Measurements from ENCODE around the gene POU4F2.
"Not testable (repeated sequence)": the region's sequence is repeated elsewhere in the genome, so short reads cannot be mapped to it uniquely, and the experiment has no call there.

POU4F2 gene

DNA sequence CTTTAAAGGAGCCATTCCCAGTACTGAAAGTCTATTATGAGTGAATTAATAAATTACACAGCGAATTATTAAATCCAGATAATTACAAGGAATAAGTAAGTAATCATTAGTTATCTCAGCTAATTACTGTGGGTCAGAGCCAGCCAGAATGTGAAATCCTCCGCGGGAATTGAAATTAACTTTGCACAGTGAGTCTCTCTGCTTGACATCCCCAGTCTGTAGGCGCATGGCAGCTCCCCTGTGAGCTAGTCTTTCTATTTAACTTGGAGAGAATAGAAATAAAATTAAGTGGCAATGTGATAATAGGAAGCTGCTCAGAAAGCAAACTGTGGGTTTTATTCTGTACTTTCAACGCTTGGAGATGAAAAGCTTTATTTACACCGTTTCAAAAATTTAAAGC, 7.2 kb downstream of the POU4F2 start:
- in situ Hi-C loops (cut with MboI; ENCODE audit: low sequenced_read_pairs), result no loop called here
- no peak for DNase-seq (ENCODE audit: low spot score in 2 of 2)
- peaks cover 10% of the 10 kb centered on the region for H3K27me3 ChIP-seq (ENCODE audit: low read depth)

DNA sequence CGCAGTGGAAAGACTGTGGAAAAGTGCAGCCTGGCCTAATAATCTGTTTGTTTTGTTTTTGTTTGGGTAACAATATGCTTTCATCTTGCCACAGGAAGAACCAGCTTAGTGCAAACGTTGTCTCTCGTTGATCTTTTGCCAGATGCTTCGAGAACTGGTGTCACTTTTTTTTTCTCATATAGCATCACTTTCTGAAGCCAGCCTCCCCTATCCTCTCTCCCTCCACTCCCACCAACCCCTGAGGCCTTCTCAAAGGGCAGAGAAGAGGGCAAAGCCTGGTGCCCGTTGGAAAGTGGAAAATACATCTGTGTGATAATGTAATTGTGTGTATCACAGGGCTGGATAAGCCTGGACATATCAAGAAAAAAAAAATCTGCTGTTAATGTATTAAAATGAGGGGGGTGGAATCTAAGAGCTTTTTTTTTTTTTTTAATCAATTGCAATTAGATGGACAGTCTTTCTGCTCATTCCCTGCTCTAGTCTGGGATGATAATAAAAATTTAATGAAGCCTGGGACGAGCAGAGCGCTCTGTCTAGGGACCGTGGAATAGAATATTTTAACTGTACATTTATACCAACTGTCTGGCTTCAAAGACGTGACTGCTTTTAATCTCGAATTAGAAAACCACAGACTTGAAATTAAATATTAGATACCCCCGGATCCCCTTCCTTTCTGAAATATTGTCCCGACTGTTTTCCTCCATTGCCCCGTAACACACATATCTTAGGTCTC, 8.1 kb downstream of the POU4F2 start:
- Histone ChIP-seq H3K4me1 (no peaks in the 10 kb centered on the region), H3K36me3 (replicated peaks) (no peaks in the 10 kb centered on the region), H3K4me3 (no peak overlapping the region), H3K27me3 (ENCODE audit: low read depth) (peaks cover 13% of the 10 kb centered on the region), H3K9me3 (no peaks in the 10 kb centered on the region)
- DNase-seq (ENCODE audit: low spot score in 2 of 2), result no peak
- in situ Hi-C loops (cut with MboI; ENCODE audit: low sequenced_read_pairs), result no loop called here

More for the DNA sequence above, 7.2 kb downstream of the POU4F2 start:
- H3K4me1 ChIP-seq, result no peaks in the 10 kb centered on the region
- H3K4me3 ChIP-seq, result no peak overlapping the region
- no peaks in the 10 kb centered on the region for H3K9me3 ChIP-seq
- no peaks in the 10 kb centered on the region for H3K36me3 ChIP-seq (replicated peaks)

DNA sequence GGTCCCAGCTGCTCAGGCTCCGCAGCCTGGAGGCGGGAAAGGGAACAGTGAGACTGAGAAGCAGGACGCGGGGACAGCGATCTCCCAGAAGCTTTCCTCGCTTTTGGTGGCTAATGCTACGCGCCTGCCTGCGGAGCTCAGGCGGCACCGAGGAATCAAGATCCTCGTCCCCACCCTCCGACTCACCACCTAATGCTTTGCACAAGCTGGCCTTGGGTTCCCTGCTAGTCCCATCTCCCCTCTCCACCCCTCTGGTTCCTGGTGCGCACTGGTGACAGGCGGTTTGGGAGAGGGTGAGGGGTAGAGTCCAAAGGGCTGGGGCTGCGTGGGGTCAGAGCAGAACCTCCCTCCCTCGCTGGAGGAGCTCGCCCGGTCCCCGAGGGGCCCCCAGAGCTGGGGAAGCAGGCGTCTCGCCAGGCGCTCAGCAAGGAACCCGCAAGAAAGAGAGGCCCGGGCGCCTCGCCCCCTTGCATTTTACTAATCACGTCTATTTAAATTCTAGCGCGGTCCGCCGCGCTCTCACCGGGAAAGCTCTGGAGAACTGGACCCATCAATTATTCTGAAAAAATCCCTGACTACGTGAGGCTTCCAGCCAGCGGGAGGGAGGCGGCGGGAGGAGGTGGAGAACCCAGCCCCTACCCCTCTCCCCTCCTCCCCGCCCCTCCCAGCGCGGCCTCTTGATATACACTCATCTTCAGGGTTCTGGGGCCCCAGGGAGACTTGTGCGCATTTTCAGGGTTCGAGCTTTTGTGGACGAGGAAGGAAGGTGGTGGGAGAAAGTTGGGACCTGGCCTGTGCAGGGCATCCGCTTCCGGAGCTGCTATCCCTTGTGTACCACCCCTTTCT, 9.1 kb downstream of the POU4F2 start:
- Histone ChIP-seq H3K4me3 (no peak overlapping the region), H3K27me3 (ENCODE audit: low read depth) (peaks cover 22% of the 10 kb centered on the region), H3K9me3 (no peaks in the 10 kb centered on the region), H3K36me3 (replicated peaks) (no peaks in the 10 kb centered on the region), H3K4me1 (no peaks in the 10 kb centered on the region)
- no peak for DNase-seq (ENCODE audit: low spot score in 2 of 2)
- in situ Hi-C loops (cut with MboI; ENCODE audit: low sequenced_read_pairs), result no loop called here

DNA sequence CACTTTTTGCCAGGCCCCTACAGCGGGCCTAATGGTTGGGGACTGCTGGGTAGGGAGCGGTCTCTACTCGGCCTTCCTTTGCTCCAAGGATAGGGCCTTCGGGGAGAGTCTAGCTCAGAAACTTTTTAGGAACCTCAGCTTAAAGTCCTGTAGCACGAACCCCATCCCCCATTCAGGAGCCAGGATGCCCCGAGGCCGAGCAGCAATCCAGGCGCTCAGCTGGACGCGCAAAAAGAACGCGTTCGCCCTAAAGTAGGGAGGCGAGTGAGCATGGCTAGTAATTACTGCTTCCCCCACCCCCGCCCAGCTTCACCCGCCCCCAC, 9.7 kb downstream of the POU4F2 start:
- H3K4me1 ChIP-seq, result no peaks in the 10 kb centered on the region
- no peaks in the 10 kb centered on the region for H3K36me3 ChIP-seq (replicated peaks)
- H3K27me3 ChIP-seq (ENCODE audit: low read depth), result peaks cover 27% of the 10 kb centered on the region
- H3K4me3 ChIP-seq, result no peak overlapping the region
- no peaks in the 10 kb centered on the region for H3K9me3 ChIP-seq
- in situ Hi-C loops (cut with MboI; ENCODE audit: low sequenced_read_pairs), result no loop called here
- no peak for DNase-seq (ENCODE audit: low spot score in 2 of 2)

DNA sequence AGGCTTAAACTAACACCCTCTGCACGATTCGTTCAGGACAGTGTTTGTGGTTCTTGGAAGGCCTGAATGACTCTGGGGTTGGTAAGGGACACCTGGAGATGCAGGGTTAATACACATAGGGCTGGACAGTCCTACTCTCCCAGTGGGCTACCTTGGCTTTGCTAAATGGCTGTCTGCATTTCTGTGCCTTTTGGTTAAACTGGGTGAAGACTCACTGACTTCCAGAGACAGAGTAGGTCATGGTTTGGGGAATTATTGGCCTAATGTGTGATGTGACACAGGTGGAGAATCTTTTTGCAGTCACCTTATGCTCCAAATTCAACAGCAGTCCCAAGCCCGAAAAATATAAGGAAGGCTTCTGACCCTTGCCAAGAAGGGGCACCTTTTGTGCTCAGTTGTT, 10.5 kb downstream of the POU4F2 start:
- in situ Hi-C loops (cut with MboI; ENCODE audit: low sequenced_read_pairs), result no loop called here

DNA sequence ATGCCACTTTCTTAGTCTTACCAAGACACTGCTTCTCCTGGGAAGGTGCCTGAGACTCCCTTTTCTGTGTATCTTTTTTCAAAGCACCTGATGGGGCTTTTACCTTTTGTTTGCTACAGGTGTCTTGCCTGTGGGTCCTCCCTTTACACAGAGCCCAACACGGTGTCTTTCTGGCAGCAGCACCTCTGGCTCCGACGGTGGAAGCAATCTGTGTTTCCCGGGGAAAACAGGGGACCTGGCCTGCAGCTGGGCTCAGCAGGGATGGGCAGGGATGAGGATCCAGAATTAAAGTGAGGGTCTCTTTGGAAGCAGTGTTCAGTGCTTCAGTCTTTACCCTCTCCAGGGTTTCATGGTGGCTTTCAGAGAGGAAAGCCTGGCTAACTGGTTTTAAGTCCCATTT, 11.3 kb downstream of the POU4F2 start:
- Histone ChIP-seq H3K36me3 (replicated peaks) (no peaks in the 10 kb centered on the region), H3K9me3 (no peaks in the 10 kb centered on the region), H3K4me1 (no peaks in the 10 kb centered on the region), H3K27me3 (ENCODE audit: low read depth) (peaks cover 38% of the 10 kb centered on the region), H3K4me3 (no peak overlapping the region)
- DNase-seq (ENCODE audit: low spot score in 2 of 2), result no peak
- in situ Hi-C loops (cut with MboI; ENCODE audit: low sequenced_read_pairs), result no loop called here

More for the DNA sequence above, 10.5 kb downstream of the POU4F2 start:
- H3K27me3 ChIP-seq (ENCODE audit: low read depth), result peaks cover 34% of the 10 kb centered on the region
- H3K4me3 ChIP-seq, result no peak overlapping the region
- no peaks in the 10 kb centered on the region for H3K9me3 ChIP-seq
- no peaks in the 10 kb centered on the region for H3K4me1 ChIP-seq
- no peaks in the 10 kb centered on the region for H3K36me3 ChIP-seq (replicated peaks)
- no peak for DNase-seq (ENCODE audit: low spot score in 2 of 2)

DNA sequence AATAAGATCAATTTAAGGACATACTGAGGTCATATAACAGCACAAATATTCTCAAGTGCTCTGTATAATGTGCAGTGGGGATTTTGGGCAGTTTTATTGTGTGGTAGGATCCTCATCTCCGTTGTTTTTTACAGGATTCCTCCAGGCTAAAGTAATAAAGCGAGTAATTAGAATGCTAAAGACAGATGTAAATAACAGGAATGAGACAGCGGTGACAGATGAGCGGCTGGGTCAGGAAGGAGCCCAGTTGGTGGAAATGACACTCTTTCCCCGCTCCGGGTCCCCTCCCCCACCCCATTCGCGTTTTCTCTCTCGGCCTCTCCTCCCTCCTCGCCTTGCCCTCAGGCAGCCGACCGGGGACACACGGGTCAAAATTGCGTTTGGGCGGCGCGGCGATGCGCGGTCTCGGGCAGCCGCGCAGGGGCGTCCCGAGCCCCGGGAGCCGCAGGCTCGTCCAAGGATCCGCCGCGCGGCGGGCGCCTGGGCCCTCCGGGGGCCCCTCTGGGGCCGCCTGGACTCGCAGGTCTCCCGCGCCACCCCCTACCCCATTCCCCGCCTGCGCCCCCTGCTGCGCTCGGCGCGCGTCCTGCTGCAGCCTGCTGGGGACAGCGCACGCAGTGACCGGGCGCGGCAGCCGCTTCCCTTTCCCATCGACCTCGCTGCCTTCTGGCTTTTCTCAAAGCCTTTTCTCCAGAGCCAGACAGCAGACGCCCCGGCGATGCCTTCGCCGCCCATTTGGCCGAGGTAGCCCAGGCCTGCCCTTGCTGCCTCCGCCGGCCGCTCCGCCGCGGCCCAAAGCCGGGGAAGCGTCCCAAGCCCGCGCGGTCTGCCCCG, 16.2 kb downstream of the POU4F2 start:
- no peaks in the 10 kb centered on the region for H3K9me3 ChIP-seq
- H3K4me3 ChIP-seq, result peak overlapping the region; percentile 11
- in situ Hi-C loops (cut with MboI; ENCODE audit: low sequenced_read_pairs), result no loop called here
- DNase-seq (ENCODE audit: low spot score in 2 of 2), result peak; percentile 39 to 56
- no peaks in the 10 kb centered on the region for H3K4me1 ChIP-seq
- H3K27me3 ChIP-seq (ENCODE audit: low read depth), result peaks cover 46% of the 10 kb centered on the region
- H3K36me3 ChIP-seq (replicated peaks), result no peaks in the 10 kb centered on the region

DNA sequence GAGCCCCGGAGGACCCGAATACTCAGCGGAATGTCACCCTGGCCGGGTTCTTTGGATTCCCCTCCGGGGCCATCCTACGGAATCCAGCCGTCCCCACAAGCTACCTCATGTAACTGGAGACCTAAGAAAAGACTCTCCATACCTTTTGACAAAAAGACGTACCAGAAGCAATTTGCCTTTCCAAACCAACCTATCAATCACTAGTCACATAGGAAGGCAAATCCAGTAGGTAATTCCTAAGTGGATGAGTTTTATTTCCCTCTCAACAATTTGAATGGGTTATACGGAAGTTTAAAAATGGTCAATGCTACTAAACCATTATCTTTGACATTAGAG, 16.8 kb downstream of the POU4F2 start:
- H3K9me3 ChIP-seq, result no peaks in the 10 kb centered on the region
- H3K4me3 ChIP-seq, result no peak overlapping the region; the same call in 1 of the 2 replicates
- no peaks in the 10 kb centered on the region for H3K36me3 ChIP-seq (replicated peaks)
- DNase-seq (ENCODE audit: low spot score in 2 of 2), result no peak
- H3K4me1 ChIP-seq, result no peaks in the 10 kb centered on the region
- H3K27me3 ChIP-seq (ENCODE audit: low read depth), result peaks cover 46% of the 10 kb centered on the region
- in situ Hi-C loops (cut with MboI; ENCODE audit: low sequenced_read_pairs), result no loop called here

DNA sequence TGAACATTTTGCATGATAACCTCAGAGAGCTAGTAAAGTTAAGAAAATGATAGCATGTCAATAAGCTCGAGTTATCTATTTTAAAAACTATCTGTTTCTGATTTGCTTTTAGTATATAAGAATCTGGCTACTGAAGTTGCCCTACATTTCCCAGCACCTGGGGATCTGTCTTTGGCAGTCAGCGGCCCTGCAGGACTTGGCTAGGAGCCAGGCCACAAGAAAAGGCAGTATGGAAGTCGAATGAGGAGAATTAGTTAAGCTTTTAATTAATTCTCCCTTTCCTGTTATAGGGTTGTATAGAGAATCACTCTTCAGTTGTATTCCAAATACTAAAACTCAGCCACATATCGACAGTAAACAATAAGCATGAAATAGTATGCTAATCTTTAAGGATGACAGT, 22.7 kb downstream of the POU4F2 start:
- H3K27me3 ChIP-seq (ENCODE audit: low read depth), result no peaks in the 10 kb centered on the region
- H3K9me3 ChIP-seq, result no peaks in the 10 kb centered on the region
- H3K36me3 ChIP-seq (replicated peaks), result no peaks in the 10 kb centered on the region
- in situ Hi-C loops (cut with MboI; ENCODE audit: low sequenced_read_pairs), result no loop called here
- DNase-seq (ENCODE audit: low spot score in 2 of 2), result no peak
- no peaks in the 10 kb centered on the region for H3K4me1 ChIP-seq
- no peak overlapping the region for H3K4me3 ChIP-seq

DNA sequence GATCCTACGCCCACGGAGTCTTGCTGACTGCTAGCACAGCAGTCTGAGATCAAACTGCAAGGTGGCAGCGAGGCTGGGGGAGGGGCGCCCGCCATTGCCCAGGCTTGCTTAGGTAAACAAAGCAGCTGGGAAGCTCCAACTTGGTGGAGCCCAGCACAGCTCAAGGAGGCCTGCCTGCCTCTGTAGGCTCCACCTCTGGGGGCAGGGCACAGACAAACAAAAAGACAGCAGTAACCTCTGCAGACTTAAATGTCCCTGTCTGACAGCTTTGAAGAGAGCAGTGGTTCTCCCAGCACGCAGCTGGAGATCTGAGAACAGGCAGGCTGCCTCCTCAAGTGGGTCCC, 25.2 kb downstream of the POU4F2 start:
- H3K4me3 ChIP-seq; H3K4me1 ChIP-seq; H3K9me3 ChIP-seq; DNase-seq (ENCODE audit: low spot score in 2 of 2); H3K36me3 ChIP-seq (replicated peaks); in situ Hi-C loops (cut with MboI; ENCODE audit: low sequenced_read_pairs); H3K27me3 ChIP-seq (ENCODE audit: low read depth): not testable (repeated sequence)

DNA sequence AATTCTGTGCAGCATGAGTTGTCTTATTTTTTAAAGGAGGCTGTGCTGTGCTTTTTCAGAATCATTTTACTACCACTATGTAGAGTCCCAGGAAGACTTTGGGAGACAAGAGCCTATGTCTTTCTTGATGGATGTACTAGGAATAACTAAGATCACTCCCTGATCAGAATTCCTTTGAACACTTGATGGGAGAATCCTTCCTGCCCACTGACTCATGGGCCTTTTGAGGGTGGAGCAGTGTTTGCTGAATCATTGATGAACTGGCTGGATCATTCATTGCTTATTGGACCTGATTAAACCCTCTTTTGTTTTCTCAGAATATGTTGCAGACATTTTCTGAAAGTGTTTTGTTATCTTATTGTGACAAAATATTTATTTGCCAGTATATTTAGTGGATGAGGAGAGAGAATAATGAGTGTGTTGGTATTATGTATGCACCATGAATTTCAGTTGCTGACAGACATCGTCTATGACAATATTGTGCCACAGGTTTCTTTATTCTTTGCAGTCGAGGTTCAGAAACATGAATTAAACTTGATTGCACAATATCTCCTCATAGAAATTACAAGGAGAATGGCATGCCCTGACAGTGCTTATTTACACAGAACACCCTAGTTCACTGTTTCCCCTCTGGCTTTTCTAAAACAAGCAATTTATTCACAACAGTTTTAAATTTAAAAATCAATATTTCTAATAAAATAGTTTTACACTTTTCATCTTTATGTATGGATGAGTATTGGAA, 36.3 kb downstream of the POU4F2 start:
- in situ Hi-C loops (cut with MboI; ENCODE audit: low sequenced_read_pairs), result no loop called here
- Histone ChIP-seq H3K27me3 (ENCODE audit: low read depth) (no peaks in the 10 kb centered on the region), H3K4me3 (no peak overlapping the region), H3K36me3 (replicated peaks) (no peaks in the 10 kb centered on the region), H3K4me1 (no peaks in the 10 kb centered on the region), H3K9me3 (no peaks in the 10 kb centered on the region)
- no peak for DNase-seq (ENCODE audit: low spot score in 2 of 2)

Measured in HAP-1 (cell line).